Right atrium auricular region (tissue), 2 donors: Measurements from ENCODE around the gene SEMA4C. TPM values are rescaled to one million over a fixed set of nuclear protein-coding genes. Genes with fewer than 3 reads are reported as not detected.

Experiments used
- DNase-seq: peaks from one replicate; pipeline ENCODE4 v3.0.0-alpha.2; 2019; ENCODE audit warnings: low spot score
- H3K27ac ChIP-seq, 2 donors: fragments of 200-600 bp; sonication (generic); 1 replicate in 1 of 2; 2 replicates in 1 of 2; pipeline ENCODE4 v1.5.1; 2016 to 2019
- H3K27me3 ChIP-seq, 2 donors: fragments of 200-600 bp; sonication (generic); one replicate each; pipeline versions ENCODE4 v1.5.1 to v1.6.0; 2017 to 2019
- H3K36me3 ChIP-seq: fragments of 200-600 bp; sonication (generic); one replicate; pipeline ENCODE4 v1.5.1; 2016
- H3K4me1 ChIP-seq, 2 donors: fragments of 200-600 bp; sonication (generic); one replicate each; pipeline versions ENCODE4 v1.5.1 to v1.6.0; 2017 to 2019
- H3K4me3 ChIP-seq, 2 donors: fragments of 200-600 bp; sonication (generic); 1 replicate in 1 of 2; 2 replicates in 1 of 2; pipeline ENCODE4 v1.5.1; 2017 to 2019; ENCODE audit warnings: mild to moderate bottlenecking in 1 of 2, moderate library complexity in 1 of 2
- H3K9me3 ChIP-seq, 2 donors: fragments of 200-600 bp; sonication (generic); one replicate each; pipeline ENCODE4 v1.5.1; 2019
- CTCF ChIP-seq, 2 donors: fragments of 200-600 bp; sonication (generic); IDR thresholded peaks; one replicate each; pipeline ENCODE4 v1.5.1; 2019; ENCODE audit warnings: antibody characterized with exemption in 2 of 2
- total RNA-seq, 2 donors: library from RNA; depleted of rRNA; stranded (reverse); fragments of >200 nt; gene quantifications; one replicate each; pipeline ENCODE4 v1.1.0, GENCODE V29; 2016

Gene SEMA4C
- total RNA-seq, 2 donors from 2014 or later: 12.0 to 23.3 TPM

GRCh38 chr2:96909611-96910021, 39.7 kb upstream of the SEMA4C start:
- Histone ChIP-seq H3K27me3 (no peaks in the 10 kb centered on the region), H3K36me3 (no peaks in the 10 kb centered on the region), H3K27ac (no peak overlapping the region), H3K4me1 (peaks cover 0 to 55% of the 10 kb centered on the region in 2 donors), H3K9me3 (no peaks in the 10 kb centered on the region), H3K4me3 (no peak overlapping the region)
- no peak for TF ChIP-seq CTCF (IDR thresholded peaks at IDR 0.05)
- DNase-seq: no peak

DNA sequence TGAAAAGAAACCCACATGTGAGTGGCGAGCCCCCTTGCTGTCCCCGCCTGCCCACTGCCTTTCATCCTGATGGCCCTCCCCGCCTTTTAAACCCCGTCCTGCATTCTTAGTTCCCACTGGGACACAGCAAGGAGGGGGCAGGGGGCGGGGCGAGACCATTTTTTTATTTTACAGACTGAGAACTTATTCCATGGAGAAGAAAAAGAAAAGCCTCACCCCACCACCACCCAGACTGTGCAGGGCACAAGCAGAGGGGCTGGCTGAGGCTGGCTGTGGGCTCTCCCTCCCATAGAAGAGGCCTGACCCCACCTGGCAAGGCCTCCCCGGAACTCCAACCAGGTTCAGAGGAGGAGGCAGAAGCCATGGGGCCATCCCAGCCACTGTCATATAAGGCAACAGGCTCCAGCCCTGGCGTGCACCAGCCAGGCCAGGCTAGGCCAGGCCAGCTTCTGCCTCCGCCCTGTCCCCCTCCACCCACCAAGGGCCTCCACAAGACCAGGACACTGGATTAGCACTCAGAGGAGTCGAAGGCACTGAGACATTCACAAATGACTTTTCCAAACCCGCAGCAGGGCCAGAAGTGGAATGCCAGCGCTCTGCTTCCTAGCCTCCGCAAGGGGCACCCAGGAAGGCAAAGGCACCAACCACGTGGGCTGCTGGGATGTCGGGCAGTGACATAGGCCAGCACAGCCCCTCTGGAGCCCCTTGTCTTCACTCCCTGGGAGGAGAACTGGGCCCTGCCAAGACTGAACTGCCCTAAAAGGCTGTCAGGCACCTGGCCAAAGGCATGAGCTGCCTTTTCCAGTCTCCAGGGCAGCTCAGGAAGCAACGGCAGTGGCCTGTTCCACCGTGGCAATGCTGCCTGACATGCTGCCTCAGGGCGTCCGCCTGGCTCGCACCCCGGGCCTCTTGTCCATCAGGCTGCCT, 37.5 kb upstream of the SEMA4C start:
- Histone ChIP-seq H3K9me3 (no peaks in the 10 kb centered on the region), H3K4me3 (peak overlapping the region; percentile 5 to 32), H3K27ac (peak overlapping the region; percentile 86 to 88), H3K36me3 (no peaks in the 10 kb centered on the region), H3K27me3 (no peaks in the 10 kb centered on the region), H3K4me1 (peaks cover 0 to 35% of the 10 kb centered on the region in 2 donors)
- peak in 1 of 2 donors; percentile 11 for TF ChIP-seq CTCF (IDR thresholded peaks at IDR 0.05)
- DNase-seq: peak; percentile 89

DNA sequence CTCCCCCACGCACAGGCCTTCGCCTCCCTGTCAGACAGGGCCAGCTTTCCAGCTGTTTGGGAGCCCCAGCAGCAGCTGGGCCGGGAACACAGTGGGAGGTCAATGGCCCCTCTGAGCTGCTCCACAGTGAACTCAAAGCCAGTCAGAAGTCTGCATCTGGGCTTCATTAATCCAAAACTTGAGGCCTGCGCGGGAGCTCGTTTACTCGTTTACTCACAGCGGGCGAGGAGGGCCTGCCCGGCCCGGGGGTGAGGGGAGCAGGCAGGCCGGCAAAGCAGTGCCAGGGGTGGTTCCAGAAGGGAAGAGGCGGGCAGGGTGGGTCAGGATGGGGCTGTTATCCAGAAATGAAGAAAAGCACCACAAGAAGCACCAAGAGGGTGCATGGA, 36.8 kb upstream of the SEMA4C start:
- Histone ChIP-seq H3K36me3 (no peaks in the 10 kb centered on the region), H3K4me1 (peaks cover 0 to 35% of the 10 kb centered on the region in 2 donors), H3K27me3 (no peaks in the 10 kb centered on the region), H3K4me3 (peak overlapping the region; percentile 5 to 32), H3K9me3 (no peaks in the 10 kb centered on the region), H3K27ac (peak overlapping the region; percentile 86 to 88)
- no peak for TF ChIP-seq CTCF (IDR thresholded peaks at IDR 0.05)
- no peak for DNase-seq

DNA sequence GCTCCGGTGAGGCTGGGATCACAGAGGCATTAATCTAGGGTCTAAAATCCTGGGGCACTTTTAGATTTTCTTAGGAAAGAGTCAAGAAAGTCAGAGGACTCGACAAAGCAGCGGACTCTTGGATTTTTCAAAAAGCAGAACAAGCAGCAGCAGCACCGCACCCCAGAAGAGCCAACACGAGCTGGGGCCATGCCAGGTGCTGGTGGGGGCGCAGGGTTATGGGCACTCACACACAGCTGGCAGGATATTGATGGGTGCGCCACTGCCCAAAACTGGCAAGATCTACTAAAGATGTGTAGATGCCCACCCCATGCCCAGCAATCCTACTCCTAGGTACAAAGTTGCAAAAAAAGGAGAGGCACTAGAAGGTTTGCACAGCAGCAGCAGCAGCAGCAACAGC, 33.9 kb upstream of the SEMA4C start:
- no peak for DNase-seq
- Histone ChIP-seq H3K4me3 (no peak overlapping the region), H3K27ac (no peak overlapping the region), H3K9me3 (no peaks in the 10 kb centered on the region), H3K27me3 (no peaks in the 10 kb centered on the region), H3K36me3 (no peaks in the 10 kb centered on the region), H3K4me1 (peaks cover 0 to 28% of the 10 kb centered on the region in 2 donors)
- TF ChIP-seq CTCF (IDR thresholded peaks at IDR 0.05): no peak

DNA sequence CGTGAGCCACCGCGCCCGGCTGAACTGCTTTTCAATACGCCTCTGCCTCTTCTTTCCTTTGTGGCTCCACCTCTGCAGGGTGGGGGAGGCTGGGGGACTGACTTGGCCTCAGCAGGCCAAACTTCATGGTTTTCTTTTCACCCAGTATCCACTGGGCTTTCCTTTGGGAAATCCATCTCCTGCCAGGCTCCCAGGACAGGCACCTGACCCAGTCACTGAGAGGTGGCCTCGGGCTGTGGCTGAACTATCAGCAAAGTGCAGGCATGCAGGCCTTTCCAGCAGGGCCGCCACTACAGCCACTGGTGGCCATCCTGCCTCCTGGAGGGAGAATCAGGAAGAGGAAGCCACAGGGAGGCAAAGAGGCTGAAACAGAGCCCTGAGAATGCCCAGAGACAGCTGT, 33.4 kb upstream of the SEMA4C start:
- no peaks in the 10 kb centered on the region for H3K9me3 ChIP-seq
- no peak for TF ChIP-seq CTCF (IDR thresholded peaks at IDR 0.05)
- no peaks in the 10 kb centered on the region for H3K27me3 ChIP-seq
- H3K4me1 ChIP-seq: peaks cover 0 to 24% of the 10 kb centered on the region in 2 donors
- no peak for DNase-seq
- no peak overlapping the region for H3K27ac ChIP-seq
- H3K36me3 ChIP-seq: no peaks in the 10 kb centered on the region
- H3K4me3 ChIP-seq: no peak overlapping the region
